Epithelial cell of prostate (primary cell): ENCODE data around the gene SLC4A3.

Experiments
- DNase-seq: peaks from one replicate; pipeline ENCODE4 v3.0.0-alpha.2; 2011; ENCODE audit warnings: low read depth, low spot score
- H3K27ac ChIP-seq: fragments of 450-650 bp; 2 replicates; pipeline ENCODE4 v1.5.1; 2017; ENCODE audit warnings: mild to moderate bottlenecking

The SLC4A3 gene

DNA sequence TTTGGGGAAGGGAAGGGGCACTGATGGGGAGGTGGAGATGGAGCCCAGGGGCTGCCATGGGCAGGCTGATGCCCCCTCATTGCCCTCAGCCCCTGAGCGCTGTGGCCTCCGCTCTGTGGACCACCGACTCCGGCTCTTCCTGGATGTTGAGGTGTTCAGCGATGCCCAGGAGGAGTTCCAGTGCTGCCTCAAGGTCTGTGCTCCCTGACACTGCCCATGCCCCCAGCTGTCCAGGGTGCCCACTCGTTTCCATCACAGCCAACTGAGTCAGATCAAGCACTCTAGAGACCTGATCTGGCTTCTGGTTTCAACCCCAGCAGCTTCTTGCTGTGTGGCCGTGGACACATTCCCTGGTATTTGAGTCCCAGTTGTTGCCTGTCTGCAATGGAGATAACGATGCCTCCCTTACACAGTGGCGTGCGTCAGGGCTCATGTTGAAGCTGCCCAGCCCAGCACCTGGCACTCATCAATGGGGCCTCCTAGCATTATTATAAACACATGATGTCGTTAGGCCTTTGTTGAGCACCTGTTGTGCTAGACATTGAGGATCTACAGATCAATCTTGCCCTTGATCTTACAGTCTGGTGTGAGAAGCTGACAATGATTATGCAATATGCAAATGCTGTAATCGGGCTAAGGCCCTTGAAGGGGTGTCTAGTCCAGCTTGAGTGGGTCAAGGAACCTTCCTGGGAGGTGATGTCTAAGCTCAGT, 15.4 kb upstream of the SLC4A3 start:
- DNase-seq: no peak
- H3K27ac ChIP-seq: no peak overlapping the region

GRCh38 chr2:219612577-219613286, 14.7 kb upstream of the SLC4A3 start:
- no peak for DNase-seq
- no peak overlapping the region for H3K27ac ChIP-seq

DNA sequence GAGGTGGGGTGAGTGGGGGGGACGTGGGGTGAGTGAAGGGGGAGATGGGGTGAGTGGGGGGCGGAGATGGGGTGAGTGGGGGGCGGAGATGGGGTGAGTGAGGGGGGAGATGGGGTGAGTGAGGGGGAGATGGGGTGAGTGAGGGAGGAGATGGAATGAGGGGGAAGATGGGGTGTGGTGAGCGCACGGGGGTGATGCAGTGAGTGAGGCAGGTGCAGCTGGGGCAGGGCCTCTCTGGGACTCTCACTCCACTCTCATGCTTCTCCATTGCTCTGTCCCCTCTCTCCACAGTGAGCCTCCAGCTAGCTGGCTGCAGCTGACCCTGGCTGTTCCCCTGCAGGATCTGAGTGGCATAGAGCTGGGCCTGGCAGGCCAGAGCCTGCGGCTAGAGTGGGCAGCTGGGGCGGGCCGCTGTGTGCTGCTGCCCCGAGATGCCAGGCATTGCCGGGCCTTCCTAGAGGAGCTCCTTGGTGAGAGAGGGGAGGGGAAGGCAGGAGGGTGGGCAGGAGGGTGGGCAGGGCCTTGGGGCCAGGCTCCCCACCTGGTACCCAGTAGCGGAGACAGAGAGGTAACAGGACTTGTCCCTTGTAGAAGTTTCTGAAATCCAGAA, 13.9 kb upstream of the SLC4A3 start:
- no peak overlapping the region for H3K27ac ChIP-seq
- no peak for DNase-seq

DNA sequence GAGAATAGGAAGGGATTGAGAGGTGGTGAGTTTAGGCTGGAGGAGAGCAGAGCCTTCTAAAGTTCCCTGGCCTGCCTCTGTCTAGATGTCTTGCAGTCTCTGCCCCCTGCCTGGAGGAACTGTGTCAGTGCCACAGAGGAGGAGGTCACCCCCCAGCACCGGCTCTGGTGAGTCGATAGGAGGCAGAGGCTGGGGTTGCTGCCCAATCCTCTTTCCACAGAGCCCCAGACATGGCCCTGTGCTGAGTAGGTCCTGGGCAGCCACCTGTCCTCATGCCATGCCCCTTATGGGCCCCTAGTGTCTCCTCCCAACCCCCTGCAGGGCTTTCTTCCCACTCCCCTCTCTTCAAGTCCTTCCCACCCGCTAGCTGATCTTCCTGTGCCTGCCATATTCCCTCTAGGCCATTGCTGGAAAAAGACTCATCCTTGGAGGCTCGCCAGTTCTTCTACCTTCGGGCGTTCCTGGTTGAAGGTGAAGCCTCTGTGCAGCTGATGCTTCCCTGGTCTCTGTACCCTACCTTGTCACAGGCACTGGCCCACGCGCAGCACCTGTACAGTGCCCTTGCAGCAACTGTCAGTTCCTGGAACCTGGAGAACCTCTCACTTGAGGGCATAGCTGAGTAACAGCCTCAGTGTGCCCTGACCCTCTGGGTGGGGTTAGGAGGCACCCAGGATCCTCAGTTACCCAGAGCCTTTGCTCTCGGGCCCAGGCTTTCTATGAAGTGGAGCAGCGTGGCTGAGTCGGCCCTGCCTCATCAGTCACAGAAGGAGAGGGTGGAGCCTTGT, 13.2 kb upstream of the SLC4A3 start:
- DNase-seq: no peak
- no peak overlapping the region for H3K27ac ChIP-seq

- H3K27ac ChIP-seq: no peak overlapping the region
- DNase-seq: no peak
These were observed 12.4 kb upstream of the SLC4A3 start for GRCh38 chr2:219615036-219615435.

GRCh38 chr2:219615894-219616293, 11.5 kb upstream of the SLC4A3 start:
- no peak for DNase-seq

GRCh38 chr2:219616550-219616949, 10.9 kb upstream of the SLC4A3 start:
- no peak for DNase-seq
- H3K27ac ChIP-seq: no peak overlapping the region

More at GRCh38 chr2:219615894-219616293, 11.5 kb upstream of the SLC4A3 start:
- H3K27ac ChIP-seq: no peak overlapping the region

GRCh38 chr2:219618733-219619122, 8.7 kb upstream of the SLC4A3 start:
- DNase-seq: no peak
- no peak overlapping the region for H3K27ac ChIP-seq

GRCh38 chr2:219619235-219619634, 8.2 kb upstream of the SLC4A3 start:
- no peak for DNase-seq
- no peak overlapping the region for H3K27ac ChIP-seq

GRCh38 chr2:219620546-219620945, 6.9 kb upstream of the SLC4A3 start:
- no peak for DNase-seq
- H3K27ac ChIP-seq: no peak overlapping the region

GRCh38 chr2:219621935-219622334, 5.5 kb upstream of the SLC4A3 start:
- no peak for DNase-seq
- H3K27ac ChIP-seq: no peak overlapping the region

GRCh38 chr2:219622472-219622871, 5.0 kb upstream of the SLC4A3 start:
- no peak for DNase-seq
- H3K27ac ChIP-seq: no peak overlapping the region

DNA sequence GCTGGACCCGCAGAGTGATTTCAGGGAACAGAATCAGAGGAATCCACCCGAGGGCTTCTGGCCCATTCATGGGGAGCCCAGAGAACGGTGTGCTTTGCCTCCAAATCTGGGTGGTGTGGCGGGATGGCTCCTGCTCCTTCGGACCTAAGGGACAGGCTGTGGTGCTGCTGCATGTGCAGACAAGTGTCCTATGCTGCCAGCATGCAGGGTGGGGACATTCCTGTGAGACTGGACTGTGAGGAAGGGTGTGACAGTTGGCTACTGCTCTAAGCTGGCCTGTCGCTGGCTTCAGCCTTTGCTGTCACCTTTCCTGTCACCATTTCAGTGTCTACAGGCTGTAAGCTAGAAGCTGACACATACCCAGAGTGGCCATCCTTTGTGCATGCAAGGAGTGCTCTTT, 2.9 kb upstream of the SLC4A3 start:
- no peak for DNase-seq
- H3K27ac ChIP-seq: no peak overlapping the region

GRCh38 chr2:219625179-219625578, 2.3 kb upstream of the SLC4A3 start:
- no peak for DNase-seq
- H3K27ac ChIP-seq: no peak overlapping the region

GRCh38 chr2:219626540-219626939, 890 bp upstream of the SLC4A3 start:
- no peak for DNase-seq
- no peak overlapping the region for H3K27ac ChIP-seq

GRCh38 chr2:219628235-219628985, 980 bp downstream of the SLC4A3 start:
- DNase-seq: no peak
- no peak overlapping the region for H3K27ac ChIP-seq

DNA sequence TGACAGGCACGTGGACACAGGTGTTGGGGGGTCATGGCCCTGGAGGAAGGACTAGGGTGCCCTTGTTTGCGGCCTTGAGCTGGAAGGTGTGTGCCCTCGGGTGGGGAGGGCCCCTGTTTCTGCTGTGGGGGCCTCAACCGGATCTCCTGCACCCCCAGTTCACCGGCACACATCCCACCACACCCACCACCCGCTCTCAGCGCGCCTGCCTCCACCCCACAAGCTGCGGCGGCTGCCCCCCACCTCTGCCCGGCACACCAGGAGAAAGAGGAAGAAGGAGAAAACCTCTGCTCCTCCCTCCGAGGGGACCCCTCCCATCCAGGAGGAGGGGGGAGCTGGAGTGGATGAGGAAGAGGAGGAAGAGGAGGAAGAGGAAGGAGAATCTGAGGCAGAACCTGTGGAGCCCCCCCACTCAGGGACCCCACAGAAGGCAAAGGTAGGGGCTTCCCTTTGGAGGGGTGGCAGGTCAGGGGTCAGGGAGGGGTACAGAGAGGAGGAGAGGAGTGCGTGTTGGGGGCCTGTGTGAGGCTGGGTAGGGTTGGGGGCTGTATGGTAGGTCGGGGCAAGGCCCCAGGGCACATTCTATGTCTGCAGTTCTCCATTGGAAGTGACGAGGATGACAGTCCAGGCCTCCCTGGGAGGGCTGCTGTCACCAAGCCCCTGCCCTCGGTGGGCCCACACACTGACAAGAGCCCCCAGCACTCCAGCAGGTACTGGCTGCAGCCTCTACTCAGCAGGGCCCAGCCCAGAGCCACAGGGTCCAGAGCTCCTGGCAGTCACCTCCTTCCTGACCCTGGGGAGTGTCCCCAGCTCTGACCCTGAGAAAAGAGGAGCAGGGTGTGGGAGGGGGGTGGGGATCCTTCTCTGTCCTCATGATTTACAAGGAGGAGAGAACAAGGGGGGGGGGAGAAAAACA, 1.8 kb downstream of the SLC4A3 start:
- DNase-seq: no peak

DNA sequence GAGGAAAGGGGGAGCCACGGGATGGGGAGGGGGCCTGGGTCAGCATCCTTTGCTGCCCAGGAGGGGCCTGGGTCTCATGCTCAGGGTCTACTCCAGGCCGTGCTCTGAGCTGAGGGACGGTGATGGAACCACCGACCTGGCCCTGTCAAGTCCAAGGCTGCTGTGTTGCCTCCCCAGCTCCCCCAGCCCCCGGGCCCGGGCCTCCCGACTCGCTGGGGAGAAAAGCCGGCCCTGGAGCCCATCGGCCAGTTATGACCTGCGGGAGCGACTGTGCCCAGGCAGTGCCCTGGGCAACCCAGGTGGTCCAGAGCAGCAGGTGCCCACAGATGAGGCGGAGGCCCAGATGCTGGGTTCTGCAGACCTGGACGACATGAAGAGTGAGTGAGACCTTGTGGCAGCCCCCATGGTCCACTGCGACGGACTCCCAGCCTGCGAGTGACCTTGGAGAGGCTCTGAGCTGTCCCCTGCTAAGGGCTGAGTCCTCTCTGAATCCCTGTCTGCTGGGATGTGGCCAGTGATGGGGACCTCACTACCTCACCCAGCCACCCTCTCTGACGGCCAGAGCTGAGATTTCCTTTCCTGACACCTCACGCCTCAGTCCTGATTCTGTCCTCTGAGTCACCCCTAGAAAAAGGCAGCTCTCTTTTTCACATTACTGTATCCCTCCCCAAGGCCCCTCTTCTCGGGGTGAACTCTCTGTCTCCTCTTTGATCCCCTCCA, 2.7 kb downstream of the SLC4A3 start:
- DNase-seq: no peak
- no peak overlapping the region for H3K27ac ChIP-seq

More for the DNA sequence above, 1.8 kb downstream of the SLC4A3 start:
- H3K27ac ChIP-seq: no peak overlapping the region
